DOHH2 (cell line): ENCODE results near the gene ZBED3.

Experiments
- CTCF ChIP-seq: fragments of 200-600 bp; sonication (generic); IDR thresholded peaks from one replicate; pipeline ENCODE4 v1.5.1; 2014; ENCODE audit warnings: antibody characterized with exemption, mild to moderate bottlenecking, low read depth, low read length; ENCODE audit not compliant: poor library complexity, severe bottlenecking
- EZH2phosphoT487 ChIP-seq: fragments of 200-600 bp; sonication (generic); IDR thresholded peaks from 2 replicates; pipeline ENCODE4 v1.6.1; 2017; ENCODE audit warnings: borderline replicate concordance, mild to moderate bottlenecking, antibody characterized with exemption, low read length, moderate library complexity, mixed read lengths

GRCh38 chr5:77074745-77075144 lies 12.3 kb downstream of the ZBED3 start:
- TF ChIP-seq CTCF (no peak), EZH2phosphoT487 (no peak)
